GM23338 (cell line): ENCODE data around the gene GPR25. TPM values are rescaled to one million over a fixed set of nuclear protein-coding genes. Genes with fewer than 3 reads are reported as not detected.

ENCODE experiments used
- ATAC-seq: fragments of 200-7000 bp; cut with Tn5 transposase; 3 replicates; pipeline ENCODE4 v1.9.1; 2020
- DNase-seq: peaks from one replicate; pipeline ENCODE4 v3.0.0-alpha.2; 2015; ENCODE audit warnings: low spot score
- H2AFZ ChIP-seq: fragments of 200-600 bp; sonication (generic); 2 replicates; pipeline ENCODE4 v1.8.0; 2016; ENCODE audit warnings: antibody characterized with exemption, mild to moderate bottlenecking, moderate library complexity
- H3F3A ChIP-seq: fragments of 200-600 bp; sonication (generic); replicated peaks from 2 replicates; pipeline ENCODE4 v1.8.0; 2017; ENCODE audit warnings: antibody characterized with exemption, mixed run types, low read depth
- H3K27ac ChIP-seq: fragments of 200-600 bp; sonication (generic); 2 replicates; pipeline ENCODE4 v1.6.1; 2016; ENCODE audit warnings: low read depth
- H3K27me3 ChIP-seq: fragments of 200-600 bp; sonication (generic); 2 replicates; pipeline ENCODE4 v1.8.0; 2016; ENCODE audit warnings: mild to moderate bottlenecking, mixed run types, moderate library complexity; ENCODE audit not compliant: insufficient read depth
- H3K36me3 ChIP-seq: fragments of 200-600 bp; sonication (generic); 2 replicates; pipeline ENCODE4 v1.8.0; 2016; ENCODE audit warnings: mild to moderate bottlenecking; ENCODE audit not compliant: insufficient read depth
- H3K4me1 ChIP-seq: fragments of 200-600 bp; sonication (generic); 2 replicates; pipeline ENCODE4 v1.8.0; 2016; ENCODE audit warnings: mild to moderate bottlenecking, moderate library complexity; ENCODE audit not compliant: insufficient read depth
- H3K4me2 ChIP-seq: fragments of 200-600 bp; sonication (generic); 2 replicates; pipeline ENCODE4 v1.7.1; 2017; ENCODE audit warnings: mixed run types
- H3K4me3 ChIP-seq: fragments of 200-600 bp; sonication (generic); 2 replicates; pipeline ENCODE4 v1.6.1; 2016; ENCODE audit warnings: mixed run types
- H3K79me2 ChIP-seq: fragments of 200-600 bp; sonication (generic); replicated peaks from 2 replicates; pipeline ENCODE4 v1.8.0; 2017; ENCODE audit warnings: mild to moderate bottlenecking; ENCODE audit not compliant: insufficient read depth
- H3K9me2 ChIP-seq: fragments of 200-600 bp; sonication (generic); 2 replicates; pipeline ENCODE4 v1.8.0; 2017; ENCODE audit not compliant: insufficient read depth
- H4K20me1 ChIP-seq: fragments of 200-600 bp; sonication (generic); replicated peaks from 2 replicates; pipeline ENCODE4 v1.8.0; 2017; ENCODE audit warnings: mild to moderate bottlenecking; ENCODE audit not compliant: insufficient read depth
- H3K27ac Mint-ChIP-seq: 2 replicates; pipeline ENCODE4 v1.8.0; 2020; ENCODE audit warnings: inconsistent platforms, mild to moderate bottlenecking, moderate library complexity, mixed read lengths
- H3K27me3 Mint-ChIP-seq: 3 replicates; pipeline ENCODE4 v1.8.0; 2022; ENCODE audit warnings: low read depth, mild to moderate bottlenecking, moderate library complexity, mixed read lengths, inconsistent platforms; ENCODE audit not compliant: insufficient read depth, poor library complexity
- H3K36me3 Mint-ChIP-seq: 3 replicates; pipeline ENCODE4 v1.8.0; 2021; ENCODE audit warnings: low read depth, mild to moderate bottlenecking, inconsistent platforms, moderate library complexity, mixed read lengths
- H3K4me1 Mint-ChIP-seq: 3 replicates; pipeline ENCODE4 v1.8.0; 2020; ENCODE audit warnings: mild to moderate bottlenecking, inconsistent platforms, mixed read lengths
- H3K4me3 Mint-ChIP-seq: 3 replicates; pipeline ENCODE4 v1.8.0; 2021; ENCODE audit warnings: moderate library complexity, mild to moderate bottlenecking, inconsistent platforms, mixed read lengths
- H3K9me3 Mint-ChIP-seq: 3 replicates; pipeline ENCODE4 v1.8.0; 2020; ENCODE audit warnings: moderate library complexity, mild to moderate bottlenecking, inconsistent platforms, mixed read lengths
- CREB1 ChIP-seq: fragments of 250-450 bp; sonication (Bioruptor Pico); IDR thresholded peaks from 2 replicates; pipeline ENCODE4 v1.5.0; 2020; ENCODE audit warnings: low read depth, mild to moderate bottlenecking, moderate library complexity
- EZH2 ChIP-seq: fragments of 200-600 bp; sonication (generic); IDR thresholded peaks from one replicate; pipeline ENCODE4 v1.8.0; 2017; ENCODE audit warnings: antibody characterized with exemption, mild to moderate bottlenecking, low read depth; ENCODE audit not compliant: unreplicated experiment
- EZH2phosphoT487 ChIP-seq: fragments of 200-600 bp; sonication (generic); IDR thresholded peaks from one replicate; pipeline ENCODE4 v1.8.1; 2018; ENCODE audit warnings: antibody characterized with exemption; ENCODE audit not compliant: unreplicated experiment
- JUNB ChIP-seq: IDR thresholded peaks from one replicate; pipeline ENCODE4 v1.6.1; 2016; ENCODE audit warnings: antibody characterized with exemption; ENCODE audit not compliant: unreplicated experiment
- NANOG ChIP-seq: IDR thresholded peaks from 2 replicates; pipeline ENCODE4 v1.6.1; 2016; ENCODE audit warnings: antibody characterized with exemption, borderline replicate concordance
- POLR2AphosphoS5 ChIP-seq: IDR thresholded peaks from 2 replicates; pipeline ENCODE4 v1.6.1; 2016; ENCODE audit warnings: antibody characterized with exemption, low read depth
- STAT1 ChIP-seq: IDR thresholded peaks from one replicate; pipeline ENCODE4 v1.6.1; 2016; ENCODE audit warnings: antibody characterized with exemption; ENCODE audit not compliant: unreplicated experiment
- ZNF114 ChIP-seq: fragments of 250-450 bp; sonication (Bioruptor Pico); IDR thresholded peaks from 2 replicates; pipeline ENCODE4 v1.5.0; 2020; ENCODE audit warnings: mild to moderate bottlenecking, moderate library complexity
- polyA plus RNA-seq: library from polyadenylated mRNA; unstranded; fragments of >200 nt; fragmentation: Nextera tagmentation; extraction: Ambion mirVana; gene quantifications from 2 replicates; pipeline ENCODE4 v1.2.1, GENCODE V29; 2016
- total RNA-seq: library from RNA; depleted of rRNA; stranded (reverse); fragments of >200 nt; shearing (Covaris generic); gene quantifications from 2 replicates; pipeline ENCODE4 v1.2.3, GENCODE V29; 2014
- TF ChIP-seq, protein P1 (sequence below): fragments of 250-450 bp; sonication (Bioruptor Pico); IDR thresholded peaks from 2 replicates; pipeline ENCODE4 v1.5.0; 2020; ENCODE audit warnings: mild to moderate bottlenecking, moderate library complexity
- TF ChIP-seq, protein P2 (sequence below): IDR thresholded peaks from one replicate; pipeline ENCODE4 v1.6.1; 2018; ENCODE audit warnings: antibody characterized with exemption; ENCODE audit not compliant: unreplicated experiment

GPR25 gene
- total and polyA plus RNA-seq, 2 experiments from 2014 or later = not detected

- TF ChIP-seq, protein P1, sequence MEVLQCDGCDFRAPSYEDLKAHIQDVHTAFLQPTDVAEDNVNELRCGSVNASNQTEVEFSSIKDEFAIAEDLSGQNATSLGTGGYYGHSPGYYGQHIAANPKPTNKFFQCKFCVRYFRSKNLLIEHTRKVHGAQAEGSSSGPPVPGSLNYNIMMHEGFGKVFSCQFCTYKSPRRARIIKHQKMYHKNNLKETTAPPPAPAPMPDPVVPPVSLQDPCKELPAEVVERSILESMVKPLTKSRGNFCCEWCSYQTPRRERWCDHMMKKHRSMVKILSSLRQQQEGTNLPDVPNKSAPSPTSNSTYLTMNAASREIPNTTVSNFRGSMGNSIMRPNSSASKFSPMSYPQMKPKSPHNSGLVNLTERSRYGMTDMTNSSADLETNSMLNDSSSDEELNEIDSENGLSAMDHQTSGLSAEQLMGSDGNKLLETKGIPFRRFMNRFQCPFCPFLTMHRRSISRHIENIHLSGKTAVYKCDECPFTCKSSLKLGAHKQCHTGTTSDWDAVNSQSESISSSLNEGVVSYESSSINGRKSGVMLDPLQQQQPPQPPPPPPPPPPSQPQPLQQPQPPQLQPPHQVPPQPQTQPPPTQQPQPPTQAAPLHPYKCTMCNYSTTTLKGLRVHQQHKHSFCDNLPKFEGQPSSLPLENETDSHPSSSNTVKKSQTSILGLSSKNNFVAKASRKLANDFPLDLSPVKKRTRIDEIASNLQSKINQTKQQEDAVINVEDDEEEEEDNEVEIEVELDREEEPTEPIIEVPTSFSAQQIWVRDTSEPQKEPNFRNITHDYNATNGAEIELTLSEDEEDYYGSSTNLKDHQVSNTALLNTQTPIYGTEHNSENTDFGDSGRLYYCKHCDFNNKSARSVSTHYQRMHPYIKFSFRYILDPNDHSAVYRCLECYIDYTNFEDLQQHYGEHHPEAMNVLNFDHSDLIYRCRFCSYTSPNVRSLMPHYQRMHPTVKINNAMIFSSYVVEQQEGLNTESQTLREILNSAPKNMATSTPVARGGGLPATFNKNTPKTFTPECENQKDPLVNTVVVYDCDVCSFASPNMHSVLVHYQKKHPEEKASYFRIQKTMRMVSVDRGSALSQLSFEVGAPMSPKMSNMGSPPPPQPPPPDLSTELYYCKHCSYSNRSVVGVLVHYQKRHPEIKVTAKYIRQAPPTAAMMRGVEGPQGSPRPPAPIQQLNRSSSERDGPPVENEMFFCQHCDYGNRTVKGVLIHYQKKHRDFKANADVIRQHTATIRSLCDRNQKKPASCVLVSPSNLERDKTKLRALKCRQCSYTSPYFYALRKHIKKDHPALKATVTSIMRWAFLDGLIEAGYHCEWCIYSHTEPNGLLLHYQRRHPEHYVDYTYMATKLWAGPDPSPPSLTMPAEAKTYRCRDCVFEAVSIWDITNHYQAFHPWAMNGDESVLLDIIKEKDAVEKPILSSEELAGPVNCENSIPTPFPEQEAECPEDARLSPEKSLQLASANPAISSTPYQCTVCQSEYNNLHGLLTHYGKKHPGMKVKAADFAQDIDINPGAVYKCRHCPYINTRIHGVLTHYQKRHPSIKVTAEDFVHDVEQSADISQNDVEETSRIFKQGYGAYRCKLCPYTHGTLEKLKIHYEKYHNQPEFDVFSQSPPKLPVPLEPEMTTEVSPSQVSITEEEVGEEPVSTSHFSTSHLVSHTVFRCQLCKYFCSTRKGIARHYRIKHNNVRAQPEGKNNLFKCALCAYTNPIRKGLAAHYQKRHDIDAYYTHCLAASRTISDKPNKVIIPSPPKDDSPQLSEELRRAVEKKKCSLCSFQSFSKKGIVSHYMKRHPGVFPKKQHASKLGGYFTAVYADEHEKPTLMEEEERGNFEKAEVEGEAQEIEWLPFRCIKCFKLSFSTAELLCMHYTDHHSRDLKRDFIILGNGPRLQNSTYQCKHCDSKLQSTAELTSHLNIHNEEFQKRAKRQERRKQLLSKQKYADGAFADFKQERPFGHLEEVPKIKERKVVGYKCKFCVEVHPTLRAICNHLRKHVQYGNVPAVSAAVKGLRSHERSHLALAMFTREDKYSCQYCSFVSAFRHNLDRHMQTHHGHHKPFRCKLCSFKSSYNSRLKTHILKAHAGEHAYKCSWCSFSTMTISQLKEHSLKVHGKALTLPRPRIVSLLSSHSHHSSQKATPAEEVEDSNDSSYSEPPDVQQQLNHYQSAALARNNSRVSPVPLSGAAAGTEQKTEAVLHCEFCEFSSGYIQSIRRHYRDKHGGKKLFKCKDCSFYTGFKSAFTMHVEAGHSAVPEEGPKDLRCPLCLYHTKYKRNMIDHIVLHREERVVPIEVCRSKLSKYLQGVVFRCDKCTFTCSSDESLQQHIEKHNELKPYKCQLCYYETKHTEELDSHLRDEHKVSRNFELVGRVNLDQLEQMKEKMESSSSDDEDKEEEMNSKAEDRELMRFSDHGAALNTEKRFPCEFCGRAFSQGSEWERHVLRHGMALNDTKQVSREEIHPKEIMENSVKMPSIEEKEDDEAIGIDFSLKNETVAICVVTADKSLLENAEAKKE (CRISPR knock-in tag) = no peak
- TF ChIP-seq CREB1 (CRISPR knock-in tag) = no peak
- no peak for TF ChIP-seq STAT1
- no peak for TF ChIP-seq POLR2AphosphoS5
- no peak for TF ChIP-seq ZNF114 (CRISPR knock-in tag)
Measured at GRCh38 chr1:200866116-200866515, 6.7 kb upstream of the GPR25 start (continued).

DNA sequence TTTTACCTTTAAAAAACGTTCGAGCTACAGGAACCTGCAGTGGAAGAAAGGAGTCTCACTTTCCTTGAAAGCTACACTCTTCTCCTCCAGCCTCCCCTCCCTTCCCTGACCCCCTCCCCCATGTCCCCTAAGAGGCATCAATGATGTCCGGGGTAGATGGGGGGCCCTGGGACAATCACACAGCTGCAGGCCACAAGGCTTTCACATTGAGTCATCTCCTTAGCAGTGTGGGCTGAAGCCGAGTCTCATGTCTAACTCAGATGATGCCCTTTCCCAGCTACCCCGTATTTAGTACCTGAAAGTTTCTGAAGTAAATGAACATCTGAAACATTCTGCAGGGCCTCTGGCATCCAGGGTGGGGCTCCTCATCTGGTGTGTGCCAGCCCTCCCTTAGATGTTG lies 6.3 kb upstream of the GPR25 start:
- Histone ChIP-seq H3K4me2 (no peak overlapping the region), H3K79me2 (no peaks in the 10 kb centered on the region), H3K4me3 (no peak overlapping the region), H3K27me3 (no peaks in the 10 kb centered on the region), H3K27ac (no peak overlapping the region), H2AFZ (no peak overlapping the region), H3K9me2 (no peaks in the 10 kb centered on the region), H4K20me1 (no peaks in the 10 kb centered on the region), H3F3A (no peaks in the 10 kb centered on the region), H3K36me3 (no peaks in the 10 kb centered on the region), H3K4me1 (peaks cover 5% of the 10 kb centered on the region; the same call in 1 of the 2 replicates)
- Mint-ChIP-seq H3K4me3 (no peak overlapping the region), H3K36me3 (no peaks in the 10 kb centered on the region; the same call in 2 of the 3 replicates), H3K4me1 (peaks cover 10% of the 10 kb centered on the region), H3K9me3 (no peaks in the 10 kb centered on the region), H3K27me3 (peaks cover 8% of the 10 kb centered on the region), H3K27ac (no peak overlapping the region)
- DNase-seq (no peak), ATAC-seq (peak; percentile 42)
- no peak for TF ChIP-seq EZH2
- TF ChIP-seq EZH2phosphoT487 = no peak
- TF ChIP-seq, protein P2, sequence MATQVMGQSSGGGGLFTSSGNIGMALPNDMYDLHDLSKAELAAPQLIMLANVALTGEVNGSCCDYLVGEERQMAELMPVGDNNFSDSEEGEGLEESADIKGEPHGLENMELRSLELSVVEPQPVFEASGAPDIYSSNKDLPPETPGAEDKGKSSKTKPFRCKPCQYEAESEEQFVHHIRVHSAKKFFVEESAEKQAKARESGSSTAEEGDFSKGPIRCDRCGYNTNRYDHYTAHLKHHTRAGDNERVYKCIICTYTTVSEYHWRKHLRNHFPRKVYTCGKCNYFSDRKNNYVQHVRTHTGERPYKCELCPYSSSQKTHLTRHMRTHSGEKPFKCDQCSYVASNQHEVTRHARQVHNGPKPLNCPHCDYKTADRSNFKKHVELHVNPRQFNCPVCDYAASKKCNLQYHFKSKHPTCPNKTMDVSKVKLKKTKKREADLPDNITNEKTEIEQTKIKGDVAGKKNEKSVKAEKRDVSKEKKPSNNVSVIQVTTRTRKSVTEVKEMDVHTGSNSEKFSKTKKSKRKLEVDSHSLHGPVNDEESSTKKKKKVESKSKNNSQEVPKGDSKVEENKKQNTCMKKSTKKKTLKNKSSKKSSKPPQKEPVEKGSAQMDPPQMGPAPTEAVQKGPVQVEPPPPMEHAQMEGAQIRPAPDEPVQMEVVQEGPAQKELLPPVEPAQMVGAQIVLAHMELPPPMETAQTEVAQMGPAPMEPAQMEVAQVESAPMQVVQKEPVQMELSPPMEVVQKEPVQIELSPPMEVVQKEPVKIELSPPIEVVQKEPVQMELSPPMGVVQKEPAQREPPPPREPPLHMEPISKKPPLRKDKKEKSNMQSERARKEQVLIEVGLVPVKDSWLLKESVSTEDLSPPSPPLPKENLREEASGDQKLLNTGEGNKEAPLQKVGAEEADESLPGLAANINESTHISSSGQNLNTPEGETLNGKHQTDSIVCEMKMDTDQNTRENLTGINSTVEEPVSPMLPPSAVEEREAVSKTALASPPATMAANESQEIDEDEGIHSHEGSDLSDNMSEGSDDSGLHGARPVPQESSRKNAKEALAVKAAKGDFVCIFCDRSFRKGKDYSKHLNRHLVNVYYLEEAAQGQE = no peak
- no peak for TF ChIP-seq STAT1
- TF ChIP-seq NANOG = no peak
- no peak for TF ChIP-seq ZNF114 (CRISPR knock-in tag)
- no peak for TF ChIP-seq JUNB
- TF ChIP-seq CREB1 (CRISPR knock-in tag) = no peak
